Forelimb muscle (tissue), 1 donor: ENCODE results near the gene RBM44. TPM values are rescaled to one million over a fixed set of nuclear protein-coding genes. Genes with fewer than 3 reads are reported as not detected.
"Not testable (repeated sequence)": the region's sequence is repeated elsewhere in the genome, so short reads cannot be mapped to it uniquely, and the experiment has no call there.

Source experiments
- DNase-seq: peaks from one replicate; pipeline ENCODE4 v3.0.0-alpha.2; 2013; ENCODE audit warnings: low read depth
- polyA plus RNA-seq: library from polyadenylated mRNA; unstranded; fragments of 120-200 nt; gene quantifications from one replicate; pipeline ENCODE4 v1.2.1, GENCODE V29; 2013; ENCODE audit not compliant: insufficient read length

RBM44 gene
- polyA plus RNA-seq, 1 donor = 0.59 TPM

DNA sequence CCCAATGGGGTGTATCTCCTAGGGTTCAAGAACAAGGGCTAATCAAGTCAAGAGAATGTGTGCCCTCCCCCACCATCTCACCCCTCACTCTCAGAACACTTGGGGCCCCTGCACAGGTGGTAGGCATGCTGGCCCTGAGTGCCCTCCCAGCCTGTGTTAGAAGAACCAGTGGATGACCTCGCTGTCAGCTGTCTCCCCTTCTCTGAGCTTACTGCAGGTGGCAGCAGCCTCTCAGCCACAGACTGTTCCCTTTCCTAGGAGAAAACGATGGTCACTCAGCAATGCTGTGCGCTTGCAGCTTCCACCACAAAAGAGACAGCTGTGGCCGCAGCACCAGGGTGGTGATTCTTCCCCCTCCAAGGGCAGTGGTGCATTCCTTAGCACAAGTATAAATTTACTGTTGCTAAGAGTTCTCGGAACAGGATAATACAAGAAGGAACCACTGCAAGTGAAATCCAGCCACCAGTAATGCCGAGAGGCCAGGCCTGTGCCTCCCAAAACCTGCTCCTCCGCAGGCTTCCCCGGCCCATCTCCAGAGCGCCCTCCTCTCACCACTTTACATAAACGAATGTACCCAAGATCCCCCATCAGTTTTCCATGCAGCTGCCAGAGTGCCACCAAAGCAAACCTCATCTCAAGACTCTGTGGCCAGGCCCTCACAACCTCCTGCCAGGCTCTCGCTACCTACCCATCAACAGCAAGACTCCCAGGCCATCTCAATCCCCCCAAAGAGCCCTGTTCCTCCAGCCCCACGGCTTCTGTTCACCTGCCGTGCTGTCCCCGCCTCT, 59.9 kb downstream of the RBM44 start:
- peak; percentile 49 for DNase-seq

DNA sequence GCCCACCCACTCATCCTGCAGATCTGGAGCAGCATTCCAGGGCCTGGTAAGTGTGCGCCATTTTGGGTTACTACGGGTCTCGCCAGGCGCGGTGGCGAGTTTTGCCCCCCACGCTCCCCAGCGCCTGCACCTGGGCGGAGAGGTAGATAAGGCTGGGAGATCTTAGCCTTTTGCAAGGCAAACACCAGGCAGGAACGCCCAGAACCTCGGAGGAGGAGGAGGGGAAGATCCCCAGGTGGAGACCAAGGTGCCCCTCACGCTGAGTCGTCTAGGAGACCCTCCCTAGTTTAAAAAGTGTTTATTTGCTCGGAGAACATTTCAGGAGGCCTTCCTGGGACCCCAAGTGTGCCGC, 60.5 kb downstream of the RBM44 start:
- DNase-seq = no peak

DNA sequence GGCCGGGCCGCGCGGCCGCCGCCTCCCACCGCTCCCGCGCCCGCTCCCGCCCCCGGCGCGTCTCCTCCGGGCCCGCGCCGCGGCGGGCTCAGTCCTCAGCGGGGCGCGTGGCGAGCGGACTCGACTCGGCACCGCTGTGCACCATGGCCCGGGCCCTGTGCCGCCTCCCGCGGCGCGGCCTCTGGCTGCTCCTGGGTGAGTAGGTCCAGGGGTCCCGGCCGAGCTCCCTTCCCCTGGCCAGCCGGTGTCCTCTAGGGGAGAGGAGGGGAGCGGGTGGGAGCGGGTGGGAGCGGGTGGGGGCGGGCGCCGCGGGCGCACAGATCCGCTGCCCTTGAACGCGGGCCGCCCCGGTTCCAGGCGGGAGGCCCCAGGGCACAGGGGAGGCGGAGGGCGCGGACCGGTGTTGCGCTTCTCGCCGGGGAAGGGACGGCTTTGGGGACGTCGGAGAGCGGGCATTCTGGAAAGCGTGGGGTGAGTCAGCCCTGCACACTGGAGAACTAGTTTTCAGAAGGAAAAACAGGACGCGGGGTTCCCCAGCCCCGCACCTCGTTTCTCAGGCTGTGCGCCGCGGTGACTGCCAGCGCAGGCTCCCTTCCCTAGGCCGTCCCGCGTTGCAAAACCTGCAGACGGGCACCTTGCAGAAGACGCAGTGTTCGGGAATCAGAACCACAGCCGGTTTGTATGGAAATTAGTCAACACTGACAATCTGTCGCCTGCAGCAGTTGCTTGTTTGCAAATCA, 61.1 kb downstream of the RBM44 start, which contains the start of gene RAMP1:
TSS of gene RAMP1 (plus strand) at position 91 of the 740 bp plus-strand sequence. CDS start at position 144, 53 bp downstream.
- DNase-seq = no peak

DNA sequence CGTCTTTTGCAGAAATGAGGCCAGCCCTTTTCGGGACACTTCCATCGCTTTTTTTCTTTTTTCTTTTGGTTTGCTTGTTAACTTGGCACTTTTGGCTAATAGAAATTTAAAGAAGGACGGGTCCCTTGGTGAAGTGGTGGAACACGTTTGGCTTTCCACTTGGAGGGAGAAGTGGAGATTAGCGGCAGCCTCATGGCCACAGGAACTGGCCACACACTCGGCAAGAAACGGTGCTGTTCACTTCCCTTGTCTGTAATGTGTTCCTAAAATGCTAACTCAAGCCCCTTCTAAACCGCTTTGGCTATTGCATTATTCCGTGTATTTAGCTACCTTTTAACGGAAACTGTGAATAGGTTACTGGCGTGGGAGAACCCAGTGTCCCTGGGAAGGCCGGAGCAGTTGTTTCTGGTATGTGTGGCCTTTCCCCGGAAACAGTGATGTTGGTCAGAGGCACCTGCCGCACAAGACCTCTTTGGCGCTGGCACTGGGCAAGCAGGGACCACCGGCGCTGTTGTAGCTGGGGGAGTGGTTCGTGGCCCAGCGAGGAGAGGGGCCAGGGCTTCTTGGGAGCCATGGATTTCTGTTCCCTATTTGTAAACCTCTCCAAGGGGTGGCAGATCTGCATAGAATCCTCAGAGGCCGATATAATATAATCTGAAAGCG, 61.8 kb downstream of the RBM44 start:
- DNase-seq = no peak

DNA sequence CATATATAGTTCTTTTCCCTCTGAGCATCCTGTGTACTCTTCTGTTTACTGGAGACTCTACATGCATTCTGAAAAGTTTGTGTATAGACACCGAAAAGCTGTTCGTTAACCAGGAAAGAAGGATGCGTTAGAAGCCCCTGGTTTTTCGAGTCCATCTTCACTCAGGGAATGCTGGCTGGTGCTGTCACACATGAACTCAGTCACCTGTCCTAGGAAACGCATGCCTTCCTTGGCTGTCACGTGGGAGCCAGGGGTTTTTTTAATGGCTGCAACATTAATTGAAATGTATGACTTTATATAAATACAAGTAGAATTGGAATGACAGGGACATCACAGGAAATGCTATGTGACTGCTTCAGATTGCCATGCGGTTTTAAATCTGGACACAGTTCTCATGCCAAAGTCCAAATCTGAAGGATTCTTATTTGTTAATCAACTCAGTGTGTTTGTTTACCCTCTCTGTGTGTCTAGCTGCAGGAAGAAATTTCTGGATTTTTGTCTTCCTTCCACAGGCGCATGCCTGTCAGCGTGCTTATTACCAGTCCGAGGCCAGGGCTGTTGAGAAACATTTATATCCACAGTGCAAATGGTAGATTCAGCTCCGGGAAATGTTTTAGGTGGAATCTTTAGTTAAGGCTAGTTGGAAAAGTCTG, 63.4 kb downstream of the RBM44 start:
- DNase-seq = no peak

GRCh38 chr2:237862528-237862895, 63.9 kb downstream of the RBM44 start:
- no peak for DNase-seq

- DNase-seq = no peak
Observed at GRCh38 chr2:237863102-237863511, 64.5 kb downstream of the RBM44 start.

DNA sequence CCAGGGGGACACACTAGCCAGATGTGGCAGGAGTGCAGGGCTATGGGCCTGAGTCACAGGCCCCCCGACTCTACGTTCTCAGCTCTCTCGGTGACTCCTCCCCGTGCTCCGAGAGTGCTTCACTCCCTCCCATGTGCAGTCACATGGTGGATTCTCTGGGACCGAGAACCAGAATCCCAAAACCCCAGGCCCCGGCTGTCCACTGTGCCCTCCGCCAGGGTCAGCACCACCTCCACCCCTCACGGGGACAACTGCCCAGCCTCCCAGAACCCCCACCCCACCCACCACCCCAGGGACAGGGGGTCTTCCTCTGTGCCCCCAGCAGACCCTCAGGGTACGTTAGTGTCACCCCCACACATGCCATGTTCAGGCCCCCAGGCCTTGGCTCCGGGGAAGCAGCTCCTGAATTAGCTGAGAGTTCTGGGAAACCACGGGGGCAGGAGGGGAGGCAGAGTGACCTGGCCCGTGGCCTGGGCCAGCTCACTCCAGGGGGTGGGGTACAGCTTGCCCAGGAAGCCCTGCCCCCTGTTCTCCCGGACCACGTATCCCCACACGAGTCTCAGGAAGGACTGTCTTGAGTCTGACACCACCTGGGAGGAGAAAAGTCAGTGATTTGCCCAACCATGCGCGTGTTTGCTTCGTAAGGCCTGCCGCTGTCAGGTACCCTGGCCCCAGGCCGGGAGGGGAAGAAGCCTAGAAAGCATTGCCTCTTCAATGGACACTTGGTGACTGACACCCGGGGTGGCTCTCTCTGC, 65.3 kb downstream of the RBM44 start:
- DNase-seq = no peak

DNA sequence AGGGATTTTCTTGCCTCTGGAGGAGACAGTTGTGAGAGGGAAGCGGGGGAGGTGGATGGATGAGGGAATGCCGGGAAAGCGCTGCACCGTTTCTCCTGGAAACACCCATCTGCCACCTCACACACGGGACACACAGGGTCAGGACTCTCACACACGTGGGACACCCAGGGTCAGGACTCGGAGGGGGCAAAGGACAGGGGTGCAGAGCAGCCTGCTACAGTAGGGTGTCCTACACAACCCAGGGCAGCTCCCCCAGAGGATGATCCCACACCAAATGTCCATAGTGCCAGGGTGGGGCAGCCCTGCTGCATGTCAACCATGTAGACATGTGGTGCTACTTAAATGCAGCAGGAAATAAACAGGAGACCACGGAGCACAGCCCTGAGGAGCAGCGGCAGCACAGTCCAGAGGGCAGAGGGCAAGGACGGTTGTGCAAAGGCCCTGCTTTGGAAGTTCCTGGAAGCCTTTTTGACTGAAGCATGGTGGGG, 65.9 kb downstream of the RBM44 start:
- DNase-seq = no peak

GRCh38 chr2:237864940-237865622, 66.5 kb downstream of the RBM44 start:
- no peak for DNase-seq

DNA sequence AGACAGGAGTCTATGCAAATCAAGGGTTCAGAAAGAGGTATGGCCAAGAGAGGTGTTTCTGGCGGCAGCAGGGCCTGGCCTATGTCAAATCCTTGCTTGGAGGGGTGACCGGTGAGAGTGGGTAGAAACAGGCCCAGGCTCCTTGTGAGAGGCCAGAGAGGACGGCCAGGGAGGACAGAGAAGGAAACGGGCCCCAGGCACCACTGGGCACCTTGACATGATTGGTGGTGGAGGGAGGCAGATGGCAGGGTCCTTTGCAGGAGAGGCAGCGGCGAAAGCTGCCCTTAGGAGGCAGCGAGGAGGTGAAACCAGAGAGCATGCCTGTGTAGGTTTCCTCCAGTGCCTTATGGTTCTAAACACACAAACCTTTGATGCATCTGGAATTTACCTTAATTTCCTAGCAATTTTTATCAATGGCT, 67.1 kb downstream of the RBM44 start:
- DNase-seq = no peak

DNA sequence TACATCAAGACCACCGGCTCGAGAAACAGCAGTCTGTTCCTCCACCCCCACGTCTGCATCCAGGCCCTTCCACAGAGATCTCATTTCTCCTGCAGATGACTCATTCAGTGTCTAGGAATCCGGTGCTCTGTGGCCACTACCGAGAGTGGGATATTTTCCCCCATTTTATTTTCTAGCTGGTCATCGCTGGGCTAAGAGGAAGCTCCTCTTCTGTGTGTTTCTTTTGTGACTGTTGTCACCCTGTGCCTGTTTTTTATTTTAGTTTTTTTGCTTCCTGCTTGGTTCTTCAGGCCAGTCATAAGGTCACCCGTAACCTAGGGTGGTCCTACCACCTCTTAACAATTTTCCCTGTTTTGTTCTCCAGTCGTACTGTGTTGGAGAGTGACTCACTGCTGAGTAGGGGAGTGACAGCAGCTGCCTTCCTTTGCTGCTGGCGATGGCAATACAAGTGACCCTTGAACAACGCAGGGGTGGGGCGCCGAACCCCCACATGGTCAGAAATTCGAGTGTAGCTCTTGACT, 67.6 kb downstream of the RBM44 start:
- DNase-seq = no peak

DNA sequence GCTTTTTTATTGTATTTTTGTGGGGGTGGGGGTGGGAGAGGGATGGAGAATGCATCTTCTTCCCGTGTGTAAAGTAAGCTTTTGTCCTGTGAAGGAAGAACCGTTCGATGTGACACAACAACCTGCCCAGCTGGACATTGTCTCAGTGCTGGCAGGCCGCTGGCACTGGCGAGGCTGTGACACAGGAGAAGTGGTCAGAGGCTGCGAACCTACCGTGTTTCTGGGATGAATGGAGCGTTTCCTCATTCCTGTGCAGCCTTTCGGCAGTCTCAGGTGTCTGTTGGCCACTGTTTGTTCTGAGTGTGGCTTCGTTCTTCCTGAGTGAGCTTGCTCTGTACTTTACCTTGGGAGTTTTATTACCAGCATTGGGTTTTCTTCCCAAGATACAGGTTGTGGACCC, 68.9 kb downstream of the RBM44 start:
- DNase-seq = no peak

DNA sequence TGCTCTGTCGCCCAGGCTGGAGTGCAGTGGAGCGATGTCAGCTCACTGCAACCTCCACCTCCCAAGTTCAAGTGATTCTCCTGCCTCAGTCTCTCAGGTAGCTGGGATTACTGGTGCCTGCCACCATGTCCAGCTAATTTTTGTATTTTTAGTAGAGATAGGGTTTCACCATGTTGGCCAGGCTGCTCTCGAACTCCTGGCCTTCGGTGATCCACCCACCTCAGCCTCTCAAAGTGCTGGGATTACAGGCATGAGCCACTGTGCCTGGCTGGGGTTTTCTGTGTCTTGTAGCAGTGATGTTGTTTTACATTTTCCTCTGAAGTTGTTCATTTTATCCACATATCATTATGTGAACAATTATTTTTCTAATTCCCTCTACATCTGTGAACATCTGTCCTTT, 69.5 kb downstream of the RBM44 start:
- DNase-seq = not testable (repeated sequence)

- DNase-seq = no peak
Observed at GRCh38 chr2:237868631-237869342, 70.2 kb downstream of the RBM44 start.

DNA sequence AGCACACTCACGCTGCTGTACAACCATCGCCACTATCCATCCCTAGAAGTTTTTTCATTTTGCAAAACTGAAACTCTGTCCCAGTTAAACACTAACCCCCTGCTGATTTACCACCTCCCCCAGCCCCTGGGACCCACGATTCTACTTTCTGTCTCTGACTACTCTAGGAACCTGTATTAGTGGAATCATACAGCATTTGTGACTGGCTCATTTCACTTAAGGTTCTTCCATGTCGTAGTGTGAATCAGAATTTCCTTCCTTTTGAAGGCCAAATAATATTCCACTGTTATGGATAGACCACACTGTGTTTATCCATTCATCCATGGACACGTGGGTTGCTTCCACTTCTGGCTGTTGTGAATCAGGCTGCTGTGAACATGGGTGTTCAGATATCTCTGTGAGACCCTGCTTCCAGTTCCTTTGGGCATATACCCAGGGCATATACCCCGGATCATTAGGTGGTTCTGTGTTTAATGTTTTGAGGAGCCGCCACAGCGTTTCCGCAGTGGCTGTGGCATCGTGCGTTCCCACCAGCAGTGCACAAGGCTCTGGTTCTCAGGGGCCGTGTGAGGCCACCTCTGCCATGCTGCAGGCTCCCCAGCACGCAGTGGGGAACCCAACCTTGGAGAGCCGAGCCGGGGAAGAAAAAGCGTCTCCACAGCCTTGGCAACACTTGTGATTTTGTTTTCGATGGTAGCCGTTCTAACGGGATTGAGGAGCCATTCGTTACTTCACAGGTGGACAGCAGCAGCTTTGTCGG, 70.9 kb downstream of the RBM44 start:
- no peak for DNase-seq

- no peak for DNase-seq
Observed at GRCh38 chr2:237870126-237870525, 71.5 kb downstream of the RBM44 start.

DNA sequence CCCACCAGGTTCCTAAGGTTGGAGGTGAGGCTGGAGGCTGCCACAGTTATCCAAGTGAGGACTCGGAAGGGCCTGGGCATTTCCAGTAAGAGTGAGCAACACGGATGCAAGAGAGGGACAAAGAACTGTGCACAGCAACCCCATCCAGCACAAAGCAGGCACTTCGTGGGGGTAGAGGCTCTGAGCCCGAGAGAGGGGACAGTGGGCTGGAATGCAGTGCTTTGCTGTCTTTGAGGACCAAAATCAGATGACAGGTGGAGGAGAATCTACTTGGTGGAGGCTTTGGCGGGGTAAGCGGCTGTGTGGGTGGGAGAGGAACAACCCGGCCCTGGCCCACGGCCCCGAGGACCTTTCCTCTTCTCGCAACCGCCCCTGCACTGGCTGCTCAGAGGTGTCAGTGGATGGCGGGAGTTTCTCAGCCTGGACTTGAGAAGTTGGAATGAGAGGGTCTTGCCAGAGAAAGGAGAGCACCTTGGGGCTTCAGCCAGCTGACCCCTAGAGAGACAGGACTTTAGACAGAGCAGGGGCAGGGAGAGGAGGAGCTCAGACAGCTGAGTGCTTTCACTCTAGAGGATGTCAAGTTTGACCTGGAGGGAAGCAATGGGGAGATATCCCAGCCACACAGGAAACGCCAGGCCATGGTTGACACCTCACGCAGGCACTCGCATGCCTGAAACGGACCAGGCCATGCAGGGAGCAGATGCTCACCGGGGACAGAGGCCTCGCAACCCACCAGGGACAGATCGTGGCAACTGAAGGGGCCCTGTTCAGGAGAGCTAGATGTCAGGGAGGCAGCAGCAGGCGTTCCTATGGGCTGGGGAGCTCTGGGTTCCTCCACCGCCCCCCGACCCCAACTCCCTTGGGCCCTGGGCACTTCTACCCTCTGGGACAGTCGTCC, 72.4 kb downstream of the RBM44 start:
- no peak for DNase-seq
